H9 (cell line): Measurements from ENCODE around the gene LKAAEAR1. TPM values are rescaled to one million over a fixed set of nuclear protein-coding genes. Genes with fewer than 3 reads are reported as not detected.

Experiments used
- DNase-seq: peaks from one replicate; pipeline ENCODE4 v3.0.0-alpha.2; 2017
- H2AFZ ChIP-seq: one replicate; pipeline ENCODE4 v1.6.1; 2013; ENCODE audit warnings: mild to moderate bottlenecking, low read length, control low read depth, moderate library complexity
- H2AK5ac ChIP-seq: 2 replicates; pipeline ENCODE4 v1.6.1; 2013; ENCODE audit warnings: low read length, control low read depth, mixed read lengths; ENCODE audit not compliant: insufficient read length
- H2BK120ac ChIP-seq: one replicate; pipeline ENCODE4 v1.6.1; 2013; ENCODE audit warnings: low read depth, mild to moderate bottlenecking, low read length, control low read depth, inconsistent platforms; ENCODE audit not compliant: poor library complexity, severe bottlenecking
- H2BK12ac ChIP-seq: 2 replicates; pipeline ENCODE4 v1.6.1; 2013; ENCODE audit warnings: low read length, control low read depth, mixed read lengths, low read depth; ENCODE audit not compliant: insufficient read length
- H2BK15ac ChIP-seq: 2 replicates; pipeline ENCODE4 v1.6.1; 2013; ENCODE audit warnings: low read depth, low read length, control low read depth
- H2BK20ac ChIP-seq: one replicate; pipeline ENCODE4 v1.6.1; 2013; ENCODE audit warnings: low read depth, mild to moderate bottlenecking, low read length, control low read depth, inconsistent platforms; ENCODE audit not compliant: poor library complexity, severe bottlenecking
- H2BK5ac ChIP-seq: 2 replicates; pipeline ENCODE4 v1.6.1; 2013; ENCODE audit warnings: low read length, control low read depth, mixed read lengths; ENCODE audit not compliant: insufficient read length
- H3K14ac ChIP-seq: 2 replicates; pipeline ENCODE4 v1.6.1; 2013; ENCODE audit warnings: low read length, control low read depth; ENCODE audit not compliant: insufficient read depth
- H3K18ac ChIP-seq: 2 replicates; pipeline ENCODE4 v1.6.1; 2013; ENCODE audit warnings: low read depth, mild to moderate bottlenecking, mixed read lengths, low read length, control low read depth; ENCODE audit not compliant: insufficient read length
- H3K23ac ChIP-seq: 2 replicates; pipeline ENCODE4 v1.6.1; 2013; ENCODE audit warnings: low read length, control low read depth, mixed read lengths, low read depth; ENCODE audit not compliant: insufficient read length
- H3K23me2 ChIP-seq: 2 replicates; pipeline ENCODE4 v1.6.1; 2013; ENCODE audit warnings: low read depth, mild to moderate bottlenecking, mixed read lengths, low read length, control low read depth; ENCODE audit not compliant: insufficient read length, poor library complexity, severe bottlenecking
- H3K27ac ChIP-seq: 2 replicates; pipeline ENCODE4 v1.5.1; 2013; ENCODE audit warnings: low read length, control low read depth, mixed read lengths, low read depth; ENCODE audit not compliant: insufficient read length
- H3K27me3 ChIP-seq: 2 replicates; pipeline ENCODE4 v1.6.1; 2013; ENCODE audit warnings: low read length, control low read depth, inconsistent platforms; ENCODE audit not compliant: insufficient read depth
- H3K4ac ChIP-seq: 2 replicates; pipeline ENCODE4 v1.6.1; 2013; ENCODE audit warnings: low read depth, mild to moderate bottlenecking, control low read depth, inconsistent platforms, low read length, moderate library complexity
- H3K4me1 ChIP-seq: 2 replicates; pipeline ENCODE4 v1.6.1; 2013; ENCODE audit warnings: low read length, control low read depth, inconsistent platforms; ENCODE audit not compliant: insufficient read depth
- H3K4me2 ChIP-seq: 2 replicates; pipeline ENCODE4 v1.6.1; 2013; ENCODE audit warnings: low read length, control low read depth, mixed read lengths; ENCODE audit not compliant: insufficient read length, insufficient read depth
- H3K56ac ChIP-seq: 2 replicates; pipeline ENCODE4 v1.6.1; 2013; ENCODE audit warnings: low read depth, mild to moderate bottlenecking, mixed read lengths, low read length, control low read depth; ENCODE audit not compliant: insufficient read length
- H3K79me1 ChIP-seq: 2 replicates; pipeline ENCODE4 v1.6.1; 2013; ENCODE audit warnings: low read depth, mild to moderate bottlenecking, moderate library complexity, low read length, control low read depth, inconsistent platforms; ENCODE audit not compliant: insufficient read depth, poor library complexity, severe bottlenecking
- H3K79me2 ChIP-seq: 2 replicates; pipeline ENCODE4 v1.6.1; 2013; ENCODE audit warnings: low read length, control low read depth, inconsistent platforms; ENCODE audit not compliant: insufficient read depth
- H3K9ac ChIP-seq: 2 replicates; pipeline ENCODE4 v1.6.1; 2013; ENCODE audit warnings: low read length, control low read depth, mixed read lengths; ENCODE audit not compliant: insufficient read length; ENCODE audit errors: extremely low read depth
- H3K9me3 ChIP-seq: one replicate; pipeline ENCODE4 v1.6.1; 2013; ENCODE audit warnings: low read depth, low read length, inconsistent platforms; ENCODE audit not compliant: control insufficient read depth
- H3T11ph ChIP-seq: one replicate; pipeline ENCODE4 v1.6.1; 2013; ENCODE audit warnings: mild to moderate bottlenecking, low read length, control low read depth, inconsistent platforms
- H4K20me1 ChIP-seq: one replicate; pipeline ENCODE4 v1.6.1; 2013; ENCODE audit not compliant: control insufficient read depth, insufficient read length, insufficient read depth
- H4K5ac ChIP-seq: 2 replicates; pipeline ENCODE4 v1.6.1; 2013; ENCODE audit warnings: low read depth, mild to moderate bottlenecking, mixed read lengths, low read length, control low read depth; ENCODE audit not compliant: insufficient read length
- H4K8ac ChIP-seq: replicated peaks from 2 replicates; pipeline ENCODE4 v1.6.1; 2013; ENCODE audit warnings: low read length, control low read depth, mixed read lengths, low read depth; ENCODE audit not compliant: insufficient read length
- H4K91ac ChIP-seq: 2 replicates; pipeline ENCODE4 v1.6.1; 2013; ENCODE audit warnings: low read depth, mild to moderate bottlenecking, moderate library complexity, mixed read lengths, low read length, control low read depth; ENCODE audit not compliant: insufficient read length
- H3K27ac Mint-ChIP-seq, 3 experiments: 2 replicates in 2 of 3; 3 replicates in 1 of 3; pipeline ENCODE4 v1.8.0; 2020 to 2021; ENCODE audit warnings: mixed read lengths in 3 of 3, mild to moderate bottlenecking in 1 of 3, moderate library complexity in 1 of 3
- H3K27me3 Mint-ChIP-seq: 2 replicates; pipeline ENCODE4 v1.8.0; 2021; ENCODE audit warnings: low read depth, mild to moderate bottlenecking, moderate library complexity, mixed read lengths
- H3K36me3 Mint-ChIP-seq, 3 experiments: 2 replicates in 2 of 3; 3 replicates in 1 of 3; pipeline ENCODE4 v1.8.0; 2020 to 2021; ENCODE audit warnings: low read depth in 3 of 3, mixed read lengths in 3 of 3; ENCODE audit not compliant: insufficient read depth in 1 of 3
- H3K4me1 Mint-ChIP-seq, 2 experiments: 2 replicates each; pipeline ENCODE4 v1.8.0; 2020; ENCODE audit warnings: mixed read lengths in 2 of 2
- H3K4me3 Mint-ChIP-seq, 2 experiments: 2 replicates in 1 of 2; 3 replicates in 1 of 2; pipeline ENCODE4 v1.8.0; 2020 to 2021; ENCODE audit warnings: mild to moderate bottlenecking in 2 of 2, mixed read lengths in 2 of 2, moderate library complexity in 1 of 2
- H3K9me3 Mint-ChIP-seq, 2 experiments: 2 replicates in 1 of 2; 3 replicates in 1 of 2; pipeline ENCODE4 v1.8.0; 2020; ENCODE audit warnings: mild to moderate bottlenecking in 2 of 2, mixed read lengths in 2 of 2, moderate library complexity in 1 of 2
- CTCF ChIP-seq: fragments of 200-600 bp; sonication (generic); conservative IDR thresholded peaks from 3 replicates; pipeline ENCODE4 v1.8.0; 2021; ENCODE audit warnings: antibody characterized with exemption, mild to moderate bottlenecking
- WGBS: extraction: QIAGEN DNeasy Blood & Tissue Kit; methylation state at CpG from one replicate; pipeline ENCODE4 v1.1.7; 2013; ENCODE audit warnings: missing lambda C conversion rate, low lambda C conversion rate, mixed read lengths; ENCODE audit not compliant: insufficient read length; ENCODE audit errors: extremely low coverage; 5-methylcytosine and 5-hydroxymethylcytosine counted together
- total RNA-seq: library from RNA; stranded (reverse); gene quantifications from 2 replicates; pipeline ENCODE4 v1.2.1, GENCODE V29; 2021

Gene LKAAEAR1
- total RNA-seq, 1 experiment from 2014 or later = 0.39 TPM

GRCh38 chr20:64047968-64048401 is 36.2 kb downstream of the LKAAEAR1 start:
- H2BK120ac ChIP-seq = no peak overlapping the region
- H4K20me1 ChIP-seq = no peaks in the 10 kb centered on the region
- no peak overlapping the region for H2BK12ac ChIP-seq
- no peaks in the 10 kb centered on the region for H3K4me1 ChIP-seq
- no peak overlapping the region for H3K23ac ChIP-seq
- Mint-ChIP-seq H3K36me3 (peaks cover 0 to 2% (median 0%) of the 10 kb centered on the region in 3 experiments; a peak in 2 of 7 replicates), H3K27me3 (peaks cover 82% of the 10 kb centered on the region), H3K9me3 (peaks cover 0 to 3% of the 10 kb centered on the region in 2 experiments; a peak in 1 of 5 replicates), H3K4me1 (peaks cover 12 to 21% of the 10 kb centered on the region in 2 experiments), H3K4me3 (peak overlapping the region; percentile 19 to 63; a peak in 3 of 5 replicates), H3K27ac (no peak overlapping the region)
- H2BK5ac ChIP-seq = no peak overlapping the region
- WGBS = no CpG with 5 or more reads among the region's 49 CpGs
- H3K56ac ChIP-seq = no peak overlapping the region
- H3K79me1 ChIP-seq = no peaks in the 10 kb centered on the region
- peaks cover 26% of the 10 kb centered on the region; the same call in 1 of the 2 replicates for H3K27me3 ChIP-seq
- H2BK20ac ChIP-seq = no peak overlapping the region
- no peak overlapping the region for H3K9ac ChIP-seq
- H3K4ac ChIP-seq = no peak overlapping the region
- H3K18ac ChIP-seq = no peak overlapping the region
- H3K23me2 ChIP-seq = no peaks in the 10 kb centered on the region
- no peak overlapping the region for H4K91ac ChIP-seq
- H2AK5ac ChIP-seq = no peak overlapping the region
- H2BK15ac ChIP-seq = no peak overlapping the region
- H4K8ac ChIP-seq = no peak overlapping the region
- DNase-seq = peak; percentile 57
- H3K9me3 ChIP-seq = no peaks in the 10 kb centered on the region
- H3K14ac ChIP-seq = no peak overlapping the region
- H3K4me2 ChIP-seq = no peak overlapping the region
- no peaks in the 10 kb centered on the region for H3K79me2 ChIP-seq
- no peak overlapping the region for H3K27ac ChIP-seq
- no peak for TF ChIP-seq CTCF
- H4K5ac ChIP-seq = no peak overlapping the region
- no peak overlapping the region for H3T11ph ChIP-seq
- no peak overlapping the region for H2AFZ ChIP-seq
